Neural cell (in vitro differentiated cells): Measurements from ENCODE around the gene ACAA1.

Source experiments
- EP300 ChIP-seq: fragments of 450-650 bp; conservative IDR thresholded peaks from 2 replicates; pipeline ENCODE4 v1.6.1; 2014; ENCODE audit warnings: antibody characterized with exemption, mild to moderate bottlenecking, moderate library complexity; ENCODE audit not compliant: poor library complexity, severe bottlenecking
- EZH2 ChIP-seq: fragments of 200-600, 300-800 bp; shearing (Covaris generic), sonication (generic); IDR thresholded peaks from 2 replicates; pipeline ENCODE4 v1.6.1; 2014; ENCODE audit warnings: antibody characterized with exemption, low read length, borderline replicate concordance, mild to moderate bottlenecking; ENCODE audit not compliant: insufficient read depth, poor library complexity, severe bottlenecking
- MXI1 ChIP-seq: fragments of 450-650 bp; conservative IDR thresholded peaks from 2 replicates; pipeline ENCODE4 v1.6.1; 2014; ENCODE audit warnings: antibody characterized with exemption, mild to moderate bottlenecking; ENCODE audit not compliant: poor library complexity, severe bottlenecking
- POLR2AphosphoS5 ChIP-seq: IDR thresholded peaks from 2 replicates; pipeline ENCODE4 v1.6.1; 2012
- RAD21 ChIP-seq: fragments of 450-650 bp; conservative IDR thresholded peaks from 2 replicates; pipeline ENCODE4 v1.6.1; 2014; ENCODE audit warnings: antibody characterized with exemption, mild to moderate bottlenecking, moderate library complexity
- TAF1 ChIP-seq: IDR thresholded peaks from 2 replicates; pipeline ENCODE4 v1.6.1; 2012; ENCODE audit warnings: low read depth
- TF ChIP-seq, protein P1 (sequence below): fragments of 450-650 bp; IDR thresholded peaks from 2 replicates; pipeline ENCODE4 v1.5.1; 2014; ENCODE audit warnings: antibody characterized with exemption, mild to moderate bottlenecking, moderate library complexity; ENCODE audit not compliant: poor library complexity, severe bottlenecking
- TF ChIP-seq, protein P2 (sequence below): IDR thresholded peaks from 2 replicates; pipeline ENCODE4 v1.6.1; 2012; ENCODE audit warnings: borderline replicate concordance

DNA sequence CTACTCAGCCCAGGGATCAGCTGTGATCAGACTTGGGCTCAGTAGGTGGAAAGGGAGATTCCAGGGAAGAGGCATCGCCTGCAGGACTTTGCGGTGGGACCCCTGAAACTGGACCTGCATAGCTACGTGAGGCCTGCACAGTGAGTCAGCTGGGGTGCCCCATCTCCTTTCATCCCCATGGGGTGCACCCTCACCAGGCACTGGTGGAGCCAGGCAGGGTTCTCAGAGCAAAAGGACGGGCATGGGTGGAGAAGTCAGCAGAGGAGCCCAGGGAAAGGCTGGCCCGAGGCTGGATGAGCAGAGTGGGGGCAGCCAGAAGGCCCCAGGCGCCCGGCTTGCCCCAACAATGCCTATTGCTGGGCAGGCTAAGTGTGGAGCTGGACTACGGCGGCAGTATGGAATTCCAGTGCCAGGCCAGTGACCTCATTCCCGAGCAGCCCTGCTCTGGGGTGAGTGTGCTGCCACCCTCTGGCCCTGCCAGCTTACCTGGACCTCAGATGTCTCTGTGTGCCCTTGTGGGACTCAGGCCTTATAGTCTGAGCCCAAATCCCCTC is 19.7 kb downstream of the ACAA1 start:
- TF ChIP-seq POLR2AphosphoS5 (no peak), EZH2 (no peak), MXI1 (no peak), RAD21 (no peak), TAF1 (no peak), EP300 (no peak)
- TF ChIP-seq, protein P1, sequence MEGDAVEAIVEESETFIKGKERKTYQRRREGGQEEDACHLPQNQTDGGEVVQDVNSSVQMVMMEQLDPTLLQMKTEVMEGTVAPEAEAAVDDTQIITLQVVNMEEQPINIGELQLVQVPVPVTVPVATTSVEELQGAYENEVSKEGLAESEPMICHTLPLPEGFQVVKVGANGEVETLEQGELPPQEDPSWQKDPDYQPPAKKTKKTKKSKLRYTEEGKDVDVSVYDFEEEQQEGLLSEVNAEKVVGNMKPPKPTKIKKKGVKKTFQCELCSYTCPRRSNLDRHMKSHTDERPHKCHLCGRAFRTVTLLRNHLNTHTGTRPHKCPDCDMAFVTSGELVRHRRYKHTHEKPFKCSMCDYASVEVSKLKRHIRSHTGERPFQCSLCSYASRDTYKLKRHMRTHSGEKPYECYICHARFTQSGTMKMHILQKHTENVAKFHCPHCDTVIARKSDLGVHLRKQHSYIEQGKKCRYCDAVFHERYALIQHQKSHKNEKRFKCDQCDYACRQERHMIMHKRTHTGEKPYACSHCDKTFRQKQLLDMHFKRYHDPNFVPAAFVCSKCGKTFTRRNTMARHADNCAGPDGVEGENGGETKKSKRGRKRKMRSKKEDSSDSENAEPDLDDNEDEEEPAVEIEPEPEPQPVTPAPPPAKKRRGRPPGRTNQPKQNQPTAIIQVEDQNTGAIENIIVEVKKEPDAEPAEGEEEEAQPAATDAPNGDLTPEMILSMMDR: no peak
- TF ChIP-seq, protein P2, sequence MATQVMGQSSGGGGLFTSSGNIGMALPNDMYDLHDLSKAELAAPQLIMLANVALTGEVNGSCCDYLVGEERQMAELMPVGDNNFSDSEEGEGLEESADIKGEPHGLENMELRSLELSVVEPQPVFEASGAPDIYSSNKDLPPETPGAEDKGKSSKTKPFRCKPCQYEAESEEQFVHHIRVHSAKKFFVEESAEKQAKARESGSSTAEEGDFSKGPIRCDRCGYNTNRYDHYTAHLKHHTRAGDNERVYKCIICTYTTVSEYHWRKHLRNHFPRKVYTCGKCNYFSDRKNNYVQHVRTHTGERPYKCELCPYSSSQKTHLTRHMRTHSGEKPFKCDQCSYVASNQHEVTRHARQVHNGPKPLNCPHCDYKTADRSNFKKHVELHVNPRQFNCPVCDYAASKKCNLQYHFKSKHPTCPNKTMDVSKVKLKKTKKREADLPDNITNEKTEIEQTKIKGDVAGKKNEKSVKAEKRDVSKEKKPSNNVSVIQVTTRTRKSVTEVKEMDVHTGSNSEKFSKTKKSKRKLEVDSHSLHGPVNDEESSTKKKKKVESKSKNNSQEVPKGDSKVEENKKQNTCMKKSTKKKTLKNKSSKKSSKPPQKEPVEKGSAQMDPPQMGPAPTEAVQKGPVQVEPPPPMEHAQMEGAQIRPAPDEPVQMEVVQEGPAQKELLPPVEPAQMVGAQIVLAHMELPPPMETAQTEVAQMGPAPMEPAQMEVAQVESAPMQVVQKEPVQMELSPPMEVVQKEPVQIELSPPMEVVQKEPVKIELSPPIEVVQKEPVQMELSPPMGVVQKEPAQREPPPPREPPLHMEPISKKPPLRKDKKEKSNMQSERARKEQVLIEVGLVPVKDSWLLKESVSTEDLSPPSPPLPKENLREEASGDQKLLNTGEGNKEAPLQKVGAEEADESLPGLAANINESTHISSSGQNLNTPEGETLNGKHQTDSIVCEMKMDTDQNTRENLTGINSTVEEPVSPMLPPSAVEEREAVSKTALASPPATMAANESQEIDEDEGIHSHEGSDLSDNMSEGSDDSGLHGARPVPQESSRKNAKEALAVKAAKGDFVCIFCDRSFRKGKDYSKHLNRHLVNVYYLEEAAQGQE: no peak
